Activated naive CD8-positive, alpha-beta T cell (primary cell): ENCODE measurements around the gene NUDT6.

Experiments
- H3K27ac Mint-ChIP-seq: one replicate; pipeline ENCODE4 v1.8.0; 2021; ENCODE audit warnings: mixed read lengths
- H3K27me3 Mint-ChIP-seq: one replicate; pipeline ENCODE4 v1.8.0; 2021; ENCODE audit warnings: mixed read lengths
- H3K36me3 Mint-ChIP-seq: one replicate; pipeline ENCODE4 v1.8.0; 2021; ENCODE audit warnings: mixed read lengths
- H3K4me1 Mint-ChIP-seq: one replicate; pipeline ENCODE4 v1.8.0; 2021; ENCODE audit warnings: low read depth, mixed read lengths
- H3K4me3 Mint-ChIP-seq: one replicate; pipeline ENCODE4 v1.8.0; 2021; ENCODE audit warnings: mild to moderate bottlenecking, mixed read lengths
- H3K9me3 Mint-ChIP-seq: one replicate; pipeline ENCODE4 v1.8.0; 2021; ENCODE audit warnings: low read depth, mixed read lengths

The NUDT6 gene

DNA sequence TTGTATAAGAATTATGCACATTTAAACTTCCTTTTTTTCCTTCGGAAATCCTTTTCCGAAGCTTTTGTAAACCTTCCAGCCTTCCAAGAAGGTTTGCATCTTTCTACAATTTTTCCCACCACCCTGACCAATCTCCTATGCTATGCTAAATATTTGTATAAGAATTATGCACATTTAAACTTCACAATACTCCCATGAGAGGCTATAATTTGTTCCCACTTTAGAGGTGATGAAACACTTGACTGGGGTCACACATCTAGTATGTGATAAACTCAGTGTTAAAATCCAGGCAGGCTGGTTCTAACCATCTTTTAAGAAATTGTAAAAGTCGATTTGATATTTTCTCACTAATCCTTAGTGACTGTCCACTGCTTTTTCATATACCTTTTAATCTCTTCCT, 22.1 kb downstream of the NUDT6 start:
- Mint-ChIP-seq H3K4me1 (no peaks in the 10 kb centered on the region), H3K9me3 (no peaks in the 10 kb centered on the region), H3K27me3 (no peaks in the 10 kb centered on the region), H3K27ac (no peak overlapping the region), H3K4me3 (no peak overlapping the region), H3K36me3 (peaks cover 2% of the 10 kb centered on the region)

DNA sequence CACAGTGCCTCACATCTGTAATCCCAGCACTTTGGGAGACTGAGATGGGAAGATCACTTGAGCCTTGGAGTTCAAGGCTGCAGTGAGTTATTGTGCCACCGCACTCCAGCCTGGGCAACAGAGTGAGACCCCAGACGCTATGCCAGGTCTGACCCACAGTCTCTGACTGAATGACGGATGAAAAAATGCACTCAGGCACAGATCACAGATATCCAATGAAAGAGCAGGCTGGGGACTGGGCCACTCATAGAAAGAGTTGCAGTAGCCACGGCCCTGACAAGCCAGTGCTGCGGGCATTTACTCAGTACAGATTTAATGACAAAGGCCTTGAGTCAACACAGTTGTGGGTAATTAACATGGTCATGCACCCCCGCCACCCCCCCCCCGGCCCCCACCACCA, 22.7 kb downstream of the NUDT6 start:
- Mint-ChIP-seq H3K27me3 (no peaks in the 10 kb centered on the region), H3K4me3 (no peak overlapping the region), H3K9me3 (no peaks in the 10 kb centered on the region), H3K36me3 (no peaks in the 10 kb centered on the region), H3K4me1 (no peaks in the 10 kb centered on the region), H3K27ac (no peak overlapping the region)

DNA sequence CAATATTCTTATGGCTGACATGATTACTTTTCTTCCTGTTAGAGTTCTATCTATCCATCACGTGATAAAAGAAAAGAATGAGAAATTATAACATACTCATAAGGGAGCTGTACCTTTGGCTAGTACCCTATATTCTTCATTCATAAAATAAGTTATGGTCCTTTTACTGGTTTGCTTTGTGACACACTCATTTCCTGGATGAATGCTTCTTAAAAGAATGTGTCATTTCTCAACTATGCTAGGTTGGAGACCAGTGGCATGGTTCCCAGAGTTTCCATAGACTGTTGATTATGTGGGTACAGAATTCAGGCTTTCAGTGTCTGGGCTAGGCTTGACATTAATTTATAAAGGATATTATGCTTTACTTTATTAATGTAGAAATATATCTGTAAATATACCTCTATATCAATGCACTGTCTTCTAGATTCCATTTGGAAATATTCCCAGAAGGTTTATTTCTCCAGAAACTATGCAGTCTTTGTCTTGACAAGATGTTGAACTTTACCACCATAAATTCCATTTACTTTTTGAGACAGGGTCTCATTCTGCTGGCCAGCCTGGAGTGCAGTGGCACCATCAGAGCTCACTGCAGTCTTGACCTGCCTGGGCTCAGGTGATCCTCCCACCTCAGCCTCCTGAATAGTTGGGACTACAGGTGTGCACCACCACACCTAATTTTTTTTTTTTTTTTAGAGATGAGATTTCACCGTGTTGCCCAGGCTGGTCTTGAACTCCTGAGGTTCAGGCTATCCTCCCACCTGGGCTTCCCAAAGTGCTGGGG, 23.8 kb downstream of the NUDT6 start:
- H3K36me3 Mint-ChIP-seq: no peaks in the 10 kb centered on the region
- H3K27ac Mint-ChIP-seq: no peak overlapping the region
- H3K4me3 Mint-ChIP-seq: no peak overlapping the region
- no peaks in the 10 kb centered on the region for H3K9me3 Mint-ChIP-seq
- H3K27me3 Mint-ChIP-seq: no peaks in the 10 kb centered on the region
- no peaks in the 10 kb centered on the region for H3K4me1 Mint-ChIP-seq

DNA sequence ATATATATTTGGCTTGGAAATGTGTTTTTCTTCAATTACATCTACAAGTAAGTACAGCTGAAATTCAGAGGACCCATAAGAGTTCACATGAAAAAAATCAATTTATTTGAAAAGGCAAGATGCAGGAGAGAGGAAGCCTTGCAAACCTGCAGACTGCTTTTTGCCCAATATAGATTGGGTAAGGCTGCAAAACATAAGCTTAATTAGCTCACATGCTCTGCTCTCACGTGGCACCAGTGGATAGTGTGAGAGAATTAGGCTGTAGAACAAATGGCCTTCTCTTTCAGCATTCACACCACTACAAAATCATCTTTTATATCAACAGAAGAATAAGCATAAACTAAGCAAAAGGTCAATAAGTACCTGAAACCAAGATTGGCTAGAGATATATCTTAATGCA, 26.1 kb downstream of the NUDT6 start:
- no peak overlapping the region for H3K27ac Mint-ChIP-seq
- no peaks in the 10 kb centered on the region for H3K9me3 Mint-ChIP-seq
- H3K4me1 Mint-ChIP-seq: no peaks in the 10 kb centered on the region
- H3K27me3 Mint-ChIP-seq: no peaks in the 10 kb centered on the region
- no peak overlapping the region for H3K4me3 Mint-ChIP-seq
- H3K36me3 Mint-ChIP-seq: no peaks in the 10 kb centered on the region

- no peak overlapping the region for H3K4me3 Mint-ChIP-seq
- no peaks in the 10 kb centered on the region for H3K9me3 Mint-ChIP-seq
- no peaks in the 10 kb centered on the region for H3K27me3 Mint-ChIP-seq
- no peaks in the 10 kb centered on the region for H3K4me1 Mint-ChIP-seq
- H3K36me3 Mint-ChIP-seq: no peaks in the 10 kb centered on the region
- H3K27ac Mint-ChIP-seq: no peak overlapping the region
Measured at GRCh38 chr4:122895336-122895995, 26.9 kb downstream of the NUDT6 start.

- Mint-ChIP-seq H3K9me3 (no peaks in the 10 kb centered on the region), H3K4me3 (no peak overlapping the region), H3K4me1 (no peaks in the 10 kb centered on the region), H3K36me3 (no peaks in the 10 kb centered on the region), H3K27ac (no peak overlapping the region), H3K27me3 (no peaks in the 10 kb centered on the region)
Measured at GRCh38 chr4:122894827-122895226, 27.6 kb downstream of the NUDT6 start.

GRCh38 chr4:122890147-122890795, 32.1 kb downstream of the NUDT6 start:
- no peak overlapping the region for H3K4me3 Mint-ChIP-seq
- no peaks in the 10 kb centered on the region for H3K27me3 Mint-ChIP-seq
- H3K36me3 Mint-ChIP-seq: no peaks in the 10 kb centered on the region
- H3K4me1 Mint-ChIP-seq: no peaks in the 10 kb centered on the region
- H3K9me3 Mint-ChIP-seq: no peaks in the 10 kb centered on the region
- no peak overlapping the region for H3K27ac Mint-ChIP-seq

DNA sequence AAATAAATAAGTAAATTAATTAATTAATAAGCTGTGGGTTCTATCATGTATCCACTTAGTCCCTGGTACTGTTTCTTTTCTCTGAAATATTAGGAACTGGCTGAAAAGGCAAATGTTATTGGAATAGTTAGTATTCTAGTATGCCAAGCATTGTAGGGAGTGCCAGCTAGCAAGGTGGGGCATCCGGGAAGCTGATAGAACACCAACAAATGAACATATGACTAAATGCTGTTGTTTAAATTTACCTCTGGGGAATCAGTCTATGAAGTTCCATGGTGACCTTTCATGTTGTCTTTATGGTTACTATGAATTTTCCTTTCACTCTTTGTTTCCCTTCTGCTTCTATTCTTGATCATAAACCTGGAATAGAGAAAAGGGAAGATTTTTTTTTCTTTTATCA, 32.7 kb downstream of the NUDT6 start:
- H3K27me3 Mint-ChIP-seq: no peaks in the 10 kb centered on the region
- no peak overlapping the region for H3K4me3 Mint-ChIP-seq
- no peaks in the 10 kb centered on the region for H3K9me3 Mint-ChIP-seq
- no peaks in the 10 kb centered on the region for H3K4me1 Mint-ChIP-seq
- H3K36me3 Mint-ChIP-seq: no peaks in the 10 kb centered on the region
- H3K27ac Mint-ChIP-seq: no peak overlapping the region

- Mint-ChIP-seq H3K4me3 (no peak overlapping the region), H3K4me1 (no peaks in the 10 kb centered on the region), H3K9me3 (no peaks in the 10 kb centered on the region), H3K27ac (no peak overlapping the region), H3K36me3 (no peaks in the 10 kb centered on the region), H3K27me3 (peaks cover under 1% of the 10 kb centered on the region)
Measured at GRCh38 chr4:122884499-122884898, 37.9 kb downstream of the NUDT6 start.

DNA sequence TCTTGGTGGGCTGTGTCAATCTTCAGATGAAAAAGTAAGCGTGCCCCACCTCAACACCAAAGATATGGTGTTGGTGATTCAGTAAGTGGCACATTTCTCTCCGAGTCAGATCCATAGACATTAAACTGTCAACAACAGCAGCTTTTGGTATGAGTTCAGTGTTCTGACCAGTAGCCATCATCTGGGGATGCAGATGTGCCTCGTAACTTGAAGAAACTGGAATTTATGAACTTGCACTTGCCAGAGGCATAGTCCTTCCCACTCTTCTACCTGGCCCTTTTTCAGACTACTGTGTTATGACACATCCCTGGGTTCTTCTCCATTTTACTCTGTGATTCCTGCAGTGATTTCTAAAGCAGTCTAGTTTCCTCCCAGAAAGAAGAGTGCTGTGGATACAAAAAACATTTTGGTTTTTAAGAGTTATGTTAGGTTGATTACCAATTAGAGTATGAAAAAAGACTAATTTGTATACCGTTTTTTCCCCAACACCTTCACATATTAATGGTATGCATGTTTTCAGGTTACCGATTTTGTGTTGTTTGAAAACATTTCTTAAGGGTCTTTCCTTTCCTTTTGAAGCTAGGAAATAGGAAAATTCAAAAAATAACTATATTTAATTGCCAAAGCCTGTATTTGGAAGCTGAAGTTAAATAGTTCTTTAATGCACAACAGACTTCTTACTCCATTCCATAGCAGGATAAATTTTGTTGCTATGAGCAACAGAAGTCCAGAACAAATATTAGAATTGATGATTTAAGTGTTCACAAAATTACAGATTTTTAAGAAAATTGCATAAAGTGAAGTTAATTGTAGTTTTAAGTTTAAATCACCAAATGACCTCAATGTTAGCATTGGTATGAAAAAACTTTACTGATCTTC, 39.3 kb downstream of the NUDT6 start:
- Mint-ChIP-seq H3K27me3 (peaks cover 3% of the 10 kb centered on the region), H3K36me3 (no peaks in the 10 kb centered on the region), H3K9me3 (no peaks in the 10 kb centered on the region), H3K4me3 (no peak overlapping the region), H3K4me1 (no peaks in the 10 kb centered on the region), H3K27ac (no peak overlapping the region)

GRCh38 chr4:122879001-122879400, 43.4 kb downstream of the NUDT6 start:
- Mint-ChIP-seq H3K4me1 (no peaks in the 10 kb centered on the region), H3K9me3 (no peaks in the 10 kb centered on the region), H3K27me3 (peaks cover 3% of the 10 kb centered on the region), H3K4me3 (no peak overlapping the region), H3K36me3 (no peaks in the 10 kb centered on the region), H3K27ac (no peak overlapping the region)

DNA sequence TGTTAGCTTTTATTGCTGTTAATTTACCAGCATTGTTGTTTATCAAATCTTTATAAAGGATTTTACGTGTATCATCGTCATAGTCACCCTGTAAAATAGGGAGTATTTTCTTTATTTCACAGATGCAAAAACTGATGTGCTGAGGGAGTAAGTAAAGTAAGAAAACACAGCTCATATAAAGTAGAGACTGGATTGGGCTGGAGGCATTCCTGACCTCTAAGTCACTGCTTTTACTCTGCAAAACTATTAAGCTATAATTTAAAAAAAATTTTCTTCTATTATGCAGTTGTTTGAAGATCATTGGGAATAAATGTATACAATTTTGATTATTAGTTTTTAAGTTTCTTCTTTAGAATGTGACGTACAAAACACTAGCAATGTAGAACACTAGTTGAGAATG, 45.9 kb downstream of the NUDT6 start:
- H3K4me1 Mint-ChIP-seq: no peaks in the 10 kb centered on the region

GRCh38 chr4:122875949-122876348, 46.4 kb downstream of the NUDT6 start:
- no peak overlapping the region for H3K4me3 Mint-ChIP-seq
- H3K27ac Mint-ChIP-seq: no peak overlapping the region
- no peaks in the 10 kb centered on the region for H3K9me3 Mint-ChIP-seq
- H3K4me1 Mint-ChIP-seq: no peaks in the 10 kb centered on the region
- no peaks in the 10 kb centered on the region for H3K36me3 Mint-ChIP-seq
- H3K27me3 Mint-ChIP-seq: peaks cover 15% of the 10 kb centered on the region

More for the DNA sequence above, 45.9 kb downstream of the NUDT6 start:
- H3K4me3 Mint-ChIP-seq: no peak overlapping the region
- no peaks in the 10 kb centered on the region for H3K36me3 Mint-ChIP-seq
- H3K9me3 Mint-ChIP-seq: no peaks in the 10 kb centered on the region
- H3K27ac Mint-ChIP-seq: no peak overlapping the region
- peaks cover 13% of the 10 kb centered on the region for H3K27me3 Mint-ChIP-seq

GRCh38 chr4:122873821-122874593, 48.4 kb downstream of the NUDT6 start:
- Mint-ChIP-seq H3K9me3 (no peaks in the 10 kb centered on the region), H3K4me1 (no peaks in the 10 kb centered on the region)

More at GRCh38 chr4:122873821-122874593, 48.4 kb downstream of the NUDT6 start:
- Mint-ChIP-seq H3K27me3 (peaks cover 23% of the 10 kb centered on the region), H3K4me3 (no peak overlapping the region), H3K27ac (no peak overlapping the region), H3K36me3 (no peaks in the 10 kb centered on the region)
